CD4-positive, alpha-beta T cell treated with Interleukin-12 subunit alpha and Interleukin-12 subunit beta, for 1 hour (primary cell): ENCODE data around the gene ARHGAP8.
"Not testable (repeated sequence)": the region's sequence is repeated elsewhere in the genome, so short reads cannot be mapped to it uniquely, and the experiment has no call there.

Experiments
- DNase-seq: peaks from one replicate; pipeline ENCODE4 v3.0.0-alpha.2; 2020

The ARHGAP8 gene

DNA sequence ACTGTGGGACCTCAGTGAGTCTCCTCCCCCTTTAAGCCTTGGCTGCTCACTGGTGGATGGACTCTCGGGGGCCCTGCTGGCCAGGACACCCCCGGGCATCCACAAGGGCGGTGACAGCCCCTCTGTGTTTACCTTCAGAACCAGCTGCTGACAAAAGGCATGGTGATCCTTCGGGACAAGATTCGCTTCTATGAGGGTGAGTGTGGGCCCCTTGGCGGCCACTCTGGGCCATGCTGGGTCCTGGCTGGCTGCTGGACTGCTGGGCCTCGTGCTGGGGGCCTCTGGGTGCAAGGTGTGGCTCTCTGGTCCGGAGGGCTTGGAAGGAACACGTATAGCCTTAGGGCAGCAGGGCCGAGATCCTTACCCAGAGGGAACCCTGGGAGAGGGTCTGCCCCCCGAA is 25.9 kb upstream of the ARHGAP8 start:
- no peak for DNase-seq

DNA sequence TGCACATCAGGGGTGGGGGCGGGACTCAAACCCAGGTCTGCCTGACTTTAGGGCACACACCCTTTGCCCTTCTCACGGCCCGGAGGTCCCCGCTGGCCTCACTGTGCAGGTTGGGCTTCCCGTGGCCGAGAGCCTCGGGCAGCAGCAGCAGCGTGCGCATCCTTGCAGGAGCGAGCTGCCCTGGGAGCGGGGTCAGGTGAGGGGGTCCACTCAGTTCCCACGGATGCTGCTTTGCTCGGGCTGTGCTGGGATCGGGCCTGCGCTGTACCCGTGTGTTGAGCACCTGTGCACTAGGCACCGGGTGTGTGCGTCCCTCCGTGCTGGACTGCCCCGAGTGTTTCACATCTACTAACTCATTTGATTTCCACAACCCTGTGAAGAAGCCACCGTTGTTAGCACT is 25.2 kb upstream of the ARHGAP8 start:
- no peak for DNase-seq

DNA sequence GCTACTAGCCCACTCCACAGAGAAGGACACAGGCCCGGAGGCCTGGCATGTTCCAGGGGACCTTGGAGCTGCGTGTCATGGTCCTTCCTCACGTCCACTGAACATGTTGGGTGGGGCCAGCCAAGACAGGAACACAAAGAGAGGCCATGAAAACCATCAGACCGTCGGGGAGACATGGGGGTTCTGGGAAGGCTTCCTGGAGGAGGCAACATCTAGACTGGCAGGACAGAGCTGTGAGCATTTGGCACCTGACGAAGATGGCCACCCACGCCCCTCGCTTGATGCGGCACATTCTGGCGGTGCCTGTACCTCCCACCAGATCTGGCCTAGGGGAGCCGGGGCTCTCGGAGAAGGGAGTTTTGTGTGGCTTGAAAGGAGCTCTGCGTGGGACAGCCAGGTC is 24.7 kb upstream of the ARHGAP8 start:
- no peak for DNase-seq

DNA sequence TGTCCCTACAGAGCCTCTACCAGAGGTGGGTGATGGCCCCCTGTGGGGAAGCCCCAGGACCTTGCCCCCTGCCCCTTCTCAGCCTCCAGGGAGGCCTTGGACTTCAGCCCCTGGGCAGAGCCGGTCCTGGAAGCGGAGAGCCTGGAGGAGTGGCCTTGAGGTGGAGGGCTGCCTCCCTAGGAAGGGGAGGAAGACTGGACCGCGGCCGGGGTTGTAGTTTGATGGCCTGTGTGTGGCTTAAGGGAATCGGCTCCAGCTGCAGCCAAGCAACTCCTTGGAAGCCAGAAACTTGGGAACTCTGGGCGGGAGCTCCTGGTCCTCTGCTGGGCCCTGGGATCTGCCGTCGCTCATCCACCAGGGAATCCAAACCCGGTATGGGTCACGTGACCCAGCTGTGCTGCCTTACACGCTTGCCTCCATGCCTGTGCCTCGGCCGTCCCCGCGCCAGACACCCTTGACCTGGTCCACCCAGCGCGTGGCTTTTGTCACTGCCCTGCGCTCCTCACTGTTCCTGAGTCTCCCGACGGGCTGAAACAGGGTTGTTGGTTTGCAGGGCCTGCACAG is 23.5 kb upstream of the ARHGAP8 start:
- DNase-seq: no peak

DNA sequence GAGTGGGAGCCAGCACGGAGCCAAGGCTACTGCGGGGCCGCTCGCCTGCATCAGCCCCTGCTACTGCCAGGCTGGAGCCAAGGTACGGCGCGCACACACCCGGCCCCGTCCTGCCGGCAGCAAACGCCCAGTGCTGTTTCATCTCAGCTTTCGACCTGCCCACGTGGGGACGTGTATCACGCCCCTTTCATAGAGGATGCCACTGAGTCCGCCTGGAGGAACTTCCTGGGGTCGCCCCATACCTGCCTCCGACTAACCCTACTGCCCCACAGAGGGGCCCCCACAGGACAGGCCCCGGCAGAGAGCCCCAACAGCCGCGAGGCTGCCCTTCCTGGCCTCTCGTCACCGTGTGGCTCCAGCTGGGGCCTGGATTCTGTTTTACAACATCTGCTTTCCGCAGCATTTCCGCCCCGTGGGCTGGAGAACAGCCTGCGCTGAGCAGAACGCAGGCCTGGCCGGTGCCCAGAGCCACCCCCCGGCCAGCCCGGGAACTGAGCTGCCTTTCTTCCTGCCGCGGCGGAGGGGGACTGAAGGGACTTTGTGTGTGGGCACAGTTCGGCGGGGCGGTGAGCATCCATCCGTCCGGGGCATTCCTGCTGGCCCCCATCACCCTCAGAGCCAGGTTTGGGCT is 22.9 kb upstream of the ARHGAP8 start:
- no peak for DNase-seq

DNA sequence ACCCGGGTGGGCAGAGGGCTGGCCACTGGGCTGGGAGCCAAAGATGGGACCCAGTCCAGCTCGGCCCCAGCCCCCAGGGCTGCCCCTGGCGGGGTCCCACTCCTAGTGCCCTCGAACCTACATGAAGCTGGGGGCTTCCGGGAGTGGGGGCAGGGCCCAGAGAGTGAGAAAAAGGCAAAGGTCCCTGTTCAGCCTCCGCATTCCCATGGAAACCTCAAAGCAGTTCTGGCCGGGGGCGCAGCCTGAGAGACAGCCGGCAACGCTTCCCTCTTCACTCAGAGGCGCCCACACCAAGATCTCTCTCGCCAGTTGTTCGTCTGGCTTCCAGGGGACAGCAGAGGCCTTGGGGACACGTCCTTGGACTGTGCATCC is 22.4 kb upstream of the ARHGAP8 start:
- DNase-seq: no peak

DNA sequence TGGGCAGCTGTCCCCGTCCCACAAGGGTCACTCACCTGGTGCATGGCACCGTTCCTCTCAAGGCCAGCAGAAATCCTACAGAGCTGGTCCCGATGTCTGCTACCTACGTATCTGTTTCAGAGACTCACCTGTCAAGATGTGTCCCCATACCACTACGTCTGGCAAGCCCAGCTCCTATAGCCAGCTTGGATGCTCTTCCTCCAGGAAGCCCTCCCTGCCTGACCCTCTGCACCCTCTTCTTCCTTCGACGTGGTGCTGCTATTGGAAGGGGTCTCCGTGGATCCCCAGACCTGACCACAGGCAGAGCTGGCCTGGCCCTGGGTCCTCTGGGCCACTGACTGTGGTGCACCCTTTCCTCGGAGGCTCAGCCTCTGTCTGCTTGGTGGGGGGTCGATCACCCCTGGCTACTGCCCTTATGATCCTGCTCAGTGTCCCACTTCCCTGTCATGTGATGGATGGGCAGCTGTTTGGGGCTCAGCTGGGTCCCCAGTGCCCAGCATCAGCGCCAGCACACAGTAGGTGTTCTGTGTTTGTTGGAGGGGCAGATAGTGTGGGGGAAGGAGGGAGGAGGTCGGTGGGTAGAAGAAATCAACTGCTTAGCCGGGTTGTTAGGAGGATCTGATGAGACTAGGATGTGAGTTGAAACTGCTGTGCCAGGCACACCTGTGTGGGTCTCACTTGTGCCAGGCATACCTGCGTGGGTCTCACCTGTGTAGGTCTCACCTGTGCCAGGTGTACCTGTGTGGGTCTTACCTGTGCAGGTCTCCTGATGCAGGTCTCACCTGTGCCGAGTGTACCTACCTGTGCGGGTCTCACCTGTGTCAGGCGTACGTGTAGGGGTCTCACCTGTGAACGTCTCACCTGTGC is 21.7 kb upstream of the ARHGAP8 start:
- no peak for DNase-seq

DNA sequence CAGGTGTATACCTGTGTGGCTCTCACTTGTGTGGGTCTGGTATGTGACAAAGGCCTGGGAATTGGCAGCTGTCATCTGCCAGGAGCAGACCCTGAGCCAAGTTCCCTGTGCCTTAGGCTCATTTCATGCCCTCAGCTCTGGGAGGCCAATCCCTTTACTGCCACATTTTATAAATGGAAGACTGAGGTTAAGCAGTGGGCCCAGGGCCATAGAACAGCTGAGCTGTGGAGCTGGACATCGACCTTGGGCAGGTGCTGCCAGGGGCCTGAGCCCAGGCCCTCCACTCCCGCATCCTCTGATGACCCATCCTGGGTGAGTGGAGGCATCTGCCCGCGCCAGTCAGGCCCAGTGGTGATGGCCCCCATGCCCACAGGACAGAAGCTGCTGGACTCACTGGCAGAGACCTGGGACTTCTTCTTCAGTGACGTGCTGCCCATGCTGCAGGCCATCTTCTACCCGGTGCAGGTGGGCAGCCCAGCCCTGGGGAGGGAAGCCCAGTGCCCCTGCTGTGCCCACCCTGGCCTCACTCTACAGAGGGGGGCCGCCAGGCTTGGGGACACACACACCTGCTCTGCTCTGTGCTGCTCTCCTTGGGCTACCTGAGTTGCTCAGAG is 20.9 kb upstream of the ARHGAP8 start:
- no peak for DNase-seq

DNA sequence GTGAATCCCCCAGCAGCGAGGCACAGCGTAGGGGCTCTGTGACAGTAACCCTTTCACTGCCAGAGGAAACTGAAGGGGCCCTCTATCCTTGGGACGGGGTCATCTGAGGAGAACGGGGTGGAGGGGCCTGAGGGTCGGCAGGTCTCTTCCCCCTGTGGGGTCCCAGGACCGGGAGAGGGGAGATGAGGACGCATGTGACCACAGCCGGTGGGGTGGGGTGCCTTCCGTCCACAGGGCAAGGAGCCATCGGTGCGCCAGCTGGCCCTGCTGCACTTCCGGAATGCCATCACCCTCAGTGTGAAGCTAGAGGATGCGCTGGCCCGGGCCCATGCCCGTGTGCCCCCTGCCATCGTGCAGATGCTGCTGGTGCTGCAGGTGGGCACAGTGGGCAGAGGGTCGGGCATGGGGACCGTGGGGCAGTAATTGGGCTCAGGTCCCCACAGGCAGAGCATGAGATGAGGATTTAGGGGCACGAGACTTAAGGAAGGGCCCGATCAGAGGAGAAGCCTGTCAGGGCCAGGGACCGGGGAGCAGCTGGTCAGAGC is 20.3 kb upstream of the ARHGAP8 start:
- DNase-seq: no peak

DNA sequence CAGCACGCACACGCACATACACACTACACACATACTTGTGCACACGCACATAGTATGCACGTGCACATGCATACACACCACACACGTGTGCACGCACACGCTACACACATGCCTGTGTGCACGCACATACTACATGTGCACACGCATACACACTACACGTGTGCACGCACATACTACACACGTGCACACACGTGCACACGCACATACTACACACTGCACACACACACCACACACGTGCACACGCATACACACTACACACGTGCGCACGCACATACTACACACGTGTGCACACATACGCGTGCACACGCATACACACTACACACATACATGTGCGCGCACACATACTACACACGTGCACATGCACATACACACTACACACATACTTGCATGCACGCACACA is 19.7 kb upstream of the ARHGAP8 start:
- DNase-seq: no peak

DNA sequence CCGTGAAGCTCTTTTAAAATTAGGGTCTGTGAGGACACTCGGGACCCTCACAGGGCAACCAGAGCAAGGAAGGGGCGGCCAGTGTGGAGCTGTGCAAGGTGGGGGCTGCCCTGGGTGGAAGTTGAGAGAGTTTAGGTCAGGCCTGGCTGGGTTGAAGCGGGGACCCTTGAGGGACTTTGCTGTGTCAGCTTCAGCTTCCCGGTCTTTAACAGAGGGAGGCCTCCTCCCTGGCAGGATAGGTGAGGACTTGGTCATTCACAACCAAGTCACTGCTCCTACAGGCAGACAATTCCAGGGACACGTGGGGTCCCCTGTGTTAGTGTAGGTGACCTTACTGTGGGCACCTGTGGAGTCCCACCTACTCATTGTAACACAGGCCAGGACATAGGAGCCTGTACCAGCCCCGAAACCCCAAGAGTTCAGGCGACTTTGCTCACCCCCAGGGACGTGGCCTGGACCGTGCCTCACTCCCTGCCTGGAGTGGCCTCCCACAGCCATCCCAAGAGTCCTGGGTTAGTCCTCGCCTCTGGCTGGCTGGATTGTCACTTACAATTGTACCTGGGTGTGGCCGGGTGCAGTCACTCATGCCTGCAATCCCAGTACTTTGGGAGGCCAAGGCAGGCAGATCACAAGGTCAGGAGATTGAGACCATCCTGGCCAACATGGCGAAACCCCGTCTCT is 18.8 kb upstream of the ARHGAP8 start:
- DNase-seq: no peak

DNA sequence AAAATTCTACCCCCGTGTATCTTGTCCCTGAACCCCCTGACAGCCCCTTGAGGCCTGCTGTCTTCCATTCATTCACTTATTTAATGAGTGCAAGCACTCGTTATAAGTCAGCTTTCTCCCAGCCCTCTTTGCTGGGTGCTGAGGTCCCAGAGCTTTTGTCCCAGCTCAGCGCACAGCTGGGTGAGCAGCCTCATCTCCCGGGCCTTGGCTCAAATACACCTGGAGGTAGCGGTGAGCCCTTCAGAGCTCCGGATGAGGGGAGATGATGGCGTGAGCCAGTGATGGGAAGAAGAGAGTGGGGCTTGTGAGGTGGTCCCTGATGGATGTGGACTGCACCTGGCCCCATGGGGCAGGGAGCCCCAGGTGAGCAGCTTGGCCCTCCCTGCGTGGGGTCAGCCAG is 18.1 kb upstream of the ARHGAP8 start:
- DNase-seq: no peak

DNA sequence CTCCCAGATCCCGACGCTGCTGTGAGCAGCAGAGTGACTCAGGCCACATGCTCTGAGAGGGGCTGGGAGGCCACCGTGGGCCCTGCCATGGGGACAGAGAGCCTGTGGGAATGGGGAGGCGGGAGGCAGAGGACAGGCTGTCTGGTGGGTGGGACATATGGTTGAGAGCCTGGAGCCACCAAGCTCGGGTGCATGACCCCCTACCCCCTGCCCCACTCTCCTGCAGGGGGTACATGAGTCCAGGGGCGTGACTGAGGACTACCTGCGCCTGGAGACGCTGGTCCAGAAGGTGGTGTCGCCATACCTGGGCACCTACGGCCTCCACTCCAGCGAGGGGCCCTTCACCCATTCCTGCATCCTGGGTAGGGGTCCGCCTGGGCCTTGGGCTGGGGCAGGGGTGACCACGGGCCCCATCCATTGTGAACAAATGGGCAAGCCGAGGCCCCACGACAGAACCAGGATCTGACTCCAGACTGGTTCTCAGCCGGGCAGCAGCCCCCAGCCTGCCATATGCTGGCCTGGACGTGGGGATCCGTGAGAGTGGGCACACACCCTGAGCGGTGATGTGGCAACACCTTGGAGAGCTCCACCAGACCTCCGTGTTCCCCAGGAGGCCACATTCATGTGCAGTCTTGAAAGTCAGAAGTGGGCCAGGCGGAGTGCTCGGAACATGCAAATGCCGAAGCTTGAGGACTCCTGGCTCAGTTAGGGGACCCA is 17.4 kb upstream of the ARHGAP8 start:
- no peak for DNase-seq

DNA sequence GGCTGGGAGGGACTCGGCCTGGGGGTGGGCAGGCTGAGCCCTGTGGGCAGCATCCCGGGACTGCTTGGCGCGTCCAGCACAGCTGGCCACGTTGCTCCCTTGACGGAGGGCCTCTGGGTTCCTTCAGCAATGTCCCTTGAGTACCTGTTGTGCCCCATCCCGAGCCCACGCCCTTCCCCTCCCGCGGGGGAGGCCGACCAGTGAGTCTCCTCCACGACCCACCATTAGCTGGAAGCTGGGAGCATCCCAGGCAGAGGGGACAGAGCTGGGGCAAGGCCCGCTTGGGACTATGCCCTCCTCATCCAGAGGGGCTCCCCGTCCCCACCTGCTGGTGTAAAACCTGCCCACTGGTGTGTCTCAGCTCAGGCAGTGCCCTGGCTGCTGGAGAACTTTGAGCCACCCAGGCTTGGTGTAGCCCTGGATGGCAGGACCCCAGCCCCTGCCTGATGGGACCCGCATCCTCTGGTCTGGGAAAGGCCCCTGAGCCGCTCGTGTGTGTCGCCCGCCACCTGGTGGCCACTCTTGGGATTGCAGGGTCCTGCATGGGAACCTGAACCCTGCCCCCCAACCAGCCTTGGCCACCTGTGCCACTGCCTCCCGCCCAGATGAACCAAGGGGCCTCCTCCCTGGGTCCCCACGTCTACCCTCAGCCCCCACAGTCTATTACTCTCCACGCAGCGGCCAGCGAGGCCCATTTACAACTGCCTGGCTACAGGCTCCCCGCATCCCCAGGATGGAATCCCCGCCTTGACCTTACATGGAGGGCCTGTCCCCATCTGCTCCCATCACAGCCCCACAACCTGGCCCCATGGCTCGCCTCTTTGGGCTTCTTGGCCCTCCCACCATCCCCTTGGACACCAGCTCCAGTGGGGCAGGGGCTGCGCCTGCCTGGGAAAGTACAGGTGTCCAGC is 16.6 kb upstream of the ARHGAP8 start:
- DNase-seq: peak; percentile 80

DNA sequence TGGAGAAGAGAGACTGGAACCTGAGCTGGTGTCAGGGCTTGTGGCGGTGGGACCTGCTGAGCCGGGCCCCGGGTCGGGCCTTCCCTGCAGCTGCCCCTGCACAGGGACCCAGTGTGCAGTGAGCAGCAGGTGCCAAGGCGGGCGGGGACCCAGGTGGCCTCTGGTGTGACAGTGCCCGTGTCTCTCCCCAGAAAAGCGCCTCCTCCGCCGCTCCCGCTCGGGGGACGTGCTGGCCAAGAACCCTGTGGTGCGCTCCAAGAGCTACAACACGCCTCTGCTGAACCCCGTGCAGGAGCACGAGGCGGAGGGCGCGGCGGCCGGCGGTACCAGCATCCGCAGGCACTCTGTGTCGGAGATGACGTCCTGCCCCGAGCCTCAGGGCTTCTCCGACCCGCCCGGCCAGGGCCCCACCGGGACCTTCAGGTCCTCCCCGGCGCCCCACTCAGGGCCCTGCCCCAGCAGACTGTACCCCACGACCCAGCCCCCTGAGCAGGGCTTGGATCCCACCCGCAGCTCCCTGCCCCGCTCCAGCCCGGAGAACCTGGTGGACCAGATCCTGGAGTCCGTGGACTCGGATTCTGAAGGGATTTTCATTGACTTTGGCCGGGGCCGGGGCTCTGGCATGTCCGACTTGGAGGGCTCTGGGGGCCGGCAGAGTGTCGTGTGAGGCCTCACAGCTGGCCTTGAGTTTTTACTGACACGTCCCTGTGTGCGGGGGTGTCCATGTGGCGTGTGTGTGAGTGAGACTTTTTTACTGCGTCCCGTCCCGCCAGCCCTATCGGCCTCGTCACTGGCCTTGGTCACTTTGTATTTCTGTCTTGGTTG is 15.6 kb upstream of the ARHGAP8 start:
- no peak for DNase-seq

DNA sequence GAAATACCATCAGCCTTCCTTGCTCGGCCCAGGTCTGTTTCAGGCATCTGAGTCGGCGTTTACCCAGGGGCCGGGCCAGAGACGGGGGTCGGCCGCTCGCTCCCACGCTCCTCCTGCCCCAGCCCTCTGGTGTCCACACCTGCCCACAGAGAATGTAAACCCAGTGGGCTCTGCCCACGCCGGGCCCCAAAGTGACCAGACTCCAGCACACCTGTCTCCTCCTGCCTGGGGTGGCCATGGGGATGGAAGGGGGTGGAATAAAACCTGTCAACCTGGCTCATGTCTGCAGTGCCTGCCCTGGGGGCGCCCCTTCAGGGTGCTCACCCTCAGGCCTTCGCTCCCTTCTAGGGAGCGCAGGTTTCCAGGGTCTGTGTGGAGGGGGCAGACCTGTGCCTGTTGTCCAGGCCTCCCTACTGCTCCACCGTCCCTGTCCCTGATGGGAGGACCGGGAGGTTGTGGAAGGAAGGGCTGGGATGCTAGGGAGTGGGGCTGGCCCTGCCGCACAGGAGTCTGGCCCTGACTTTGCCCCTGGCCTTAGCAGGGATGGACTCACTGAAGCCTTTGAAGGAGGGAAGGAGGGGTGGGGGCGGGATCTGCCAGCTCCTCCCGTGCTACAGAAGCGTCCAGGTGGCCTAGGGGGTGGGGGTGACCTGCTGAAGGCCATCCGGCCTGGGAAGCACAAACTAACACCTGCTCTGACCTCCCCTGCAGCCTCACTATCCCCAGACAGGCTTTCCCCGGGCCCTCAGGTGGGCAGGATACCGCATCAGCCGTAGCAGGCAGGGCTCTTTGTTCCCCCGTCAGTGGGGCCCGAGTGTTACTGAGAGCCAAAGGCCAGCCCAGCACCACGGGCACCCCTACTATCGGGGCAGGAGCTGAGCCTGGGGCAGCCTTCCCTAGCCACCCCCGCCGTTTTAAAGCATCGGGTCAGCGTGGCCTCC is 14.7 kb upstream of the ARHGAP8 start:
- DNase-seq: no peak

DNA sequence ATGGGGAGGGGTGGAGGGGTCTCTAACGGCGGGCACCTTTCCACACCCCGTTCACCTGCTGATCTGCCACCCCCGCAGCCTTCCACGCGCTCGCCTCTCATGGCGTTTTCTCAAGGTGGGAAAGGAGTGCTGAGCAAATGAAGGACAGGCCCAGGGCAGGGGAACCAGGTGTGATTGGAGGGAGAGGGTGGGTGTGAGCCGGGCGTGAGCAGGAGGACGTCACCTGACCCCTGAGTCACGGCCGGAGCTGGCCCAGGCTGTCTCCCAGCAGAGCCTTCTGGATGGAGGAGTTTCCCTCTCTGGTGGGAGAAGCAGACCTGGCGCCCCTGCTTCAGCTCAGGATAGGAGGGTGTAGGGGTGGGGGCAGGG is 14.0 kb upstream of the ARHGAP8 start:
- DNase-seq: no peak

DNA sequence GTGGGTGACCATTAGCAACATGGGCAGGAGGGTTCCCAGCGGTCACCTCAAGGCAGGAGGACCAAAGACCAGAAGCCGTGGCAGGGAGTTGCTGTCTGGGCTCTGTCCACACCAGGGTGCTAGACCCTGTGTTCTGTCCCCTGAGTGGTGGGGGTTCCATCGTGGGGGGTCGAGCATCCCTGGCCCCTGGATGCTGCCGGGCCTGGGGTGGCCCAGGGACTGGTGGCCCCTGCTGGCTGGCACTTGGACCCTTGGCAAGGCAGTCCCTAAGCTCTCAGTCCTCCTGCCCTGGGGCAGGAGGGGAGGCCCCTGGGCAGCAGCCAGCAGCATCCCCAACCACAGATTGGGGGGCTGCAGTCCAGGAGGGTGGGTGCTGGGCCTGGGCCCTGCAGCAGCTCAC is 13.4 kb upstream of the ARHGAP8 start:
- no peak for DNase-seq

DNA sequence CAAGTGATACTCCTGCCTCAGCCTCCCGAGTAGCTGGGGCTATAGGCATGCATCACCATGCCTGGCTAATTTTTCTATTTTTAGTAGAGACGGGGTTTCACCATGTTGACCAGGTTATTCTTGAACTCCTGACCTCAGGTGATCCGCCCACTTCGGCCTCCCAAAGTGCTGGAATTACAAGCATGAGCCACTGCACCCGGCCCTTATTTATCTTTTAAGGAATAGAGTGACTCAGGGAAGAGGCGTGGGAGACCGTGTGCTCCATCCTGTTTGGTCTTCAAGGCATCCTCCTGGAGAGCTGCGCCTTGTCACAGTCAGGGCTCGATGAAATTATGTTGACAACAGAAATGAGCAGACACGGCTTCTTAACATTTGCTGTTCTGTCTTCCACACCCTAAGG is 12.7 kb upstream of the ARHGAP8 start:
- not testable (repeated sequence) for DNase-seq
